K562 (cell line): ENCODE data around the gene RPS2. TPM values are rescaled to one million over a fixed set of nuclear protein-coding genes. Genes with fewer than 3 reads are reported as not detected.
A peak's percentile ranks its signal among the peaks of the same experiment; 100 is the strongest.

Source experiments
- ATF6 ChIP-seq: sonication (generic); formaldehyde crosslinking; IDR thresholded peaks from 2 replicates; pipeline ENCODE4 v1.4.0; 2020; ENCODE audit warnings: mild to moderate bottlenecking, missing genetic modification reagents
- BCOR ChIP-seq: fragments of 450-650 bp; IDR thresholded peaks from 2 replicates; pipeline ENCODE4 v1.6.1; 2016
- CTCFL ChIP-seq: IDR thresholded peaks from 2 replicates; pipeline ENCODE4 v1.6.1; 2011; ENCODE audit warnings: borderline replicate concordance, low read depth, mild to moderate bottlenecking, moderate library complexity, low read length; ENCODE audit not compliant: insufficient read depth, poor library complexity, severe bottlenecking
- ESRRA ChIP-seq: fragments of 450-650 bp; IDR thresholded peaks from 2 replicates; pipeline ENCODE4 v1.6.1; 2014; ENCODE audit warnings: low read depth, mild to moderate bottlenecking, moderate library complexity, borderline replicate concordance
- HSF4 ChIP-seq: fragments of 250-450 bp; sonication (Bioruptor Pico); IDR thresholded peaks from 2 replicates; pipeline ENCODE4 v2.1.2; 2022; ENCODE audit warnings: mild to moderate bottlenecking, moderate library complexity, borderline replicate concordance
- SMAD2 ChIP-seq: fragments of 150-350 bp; IDR thresholded peaks from 2 replicates; pipeline ENCODE4 v1.6.1; 2014; ENCODE audit warnings: low read depth, mild to moderate bottlenecking, low read length
- SP2 ChIP-seq: IDR thresholded peaks from 2 replicates; pipeline ENCODE4 v1.6.1; 2011; ENCODE audit warnings: mild to moderate bottlenecking, low read depth, low read length, moderate library complexity; ENCODE audit not compliant: poor library complexity, severe bottlenecking; ENCODE audit errors: extremely low read depth
- TAF9B ChIP-seq: fragments of 450-650 bp; IDR thresholded peaks from 2 replicates; pipeline ENCODE4 v1.6.1; 2018; ENCODE audit warnings: mild to moderate bottlenecking; ENCODE audit not compliant: partially characterized antibody
- TRIM25 ChIP-seq: fragments of 450-650 bp; IDR thresholded peaks from 2 replicates; pipeline ENCODE4 v1.7.0; 2016; ENCODE audit warnings: borderline replicate concordance
- TSC22D4 ChIP-seq: fragments of 450-650 bp; IDR thresholded peaks from 2 replicates; pipeline ENCODE4 v1.6.1; 2016; ENCODE audit warnings: missing genetic modification characterization, missing biosample characterization, control low read depth
- ZBTB1 ChIP-seq: sonication (generic); formaldehyde crosslinking; IDR thresholded peaks from 2 replicates; pipeline ENCODE4 v1.8.1; 2023; ENCODE audit warnings: missing genetic modification reagents, low read depth, mild to moderate bottlenecking, borderline replicate concordance
- ZNF583 ChIP-seq: fragments of 250-450 bp; sonication (Bioruptor Pico); IDR thresholded peaks from 2 replicates; pipeline ENCODE4 v1.4.0; 2020
- polyA plus RNA-seq, 8 experiments: library from polyadenylated mRNA; depleted of rRNA in 4 of 8; stranded (reverse) in 5 of 8; unstranded in 3 of 8; fragments of >200 nt; fragmentation: Nextera tagmentation in 2 of 8; fragmentation: Illumina TruSeq in 1 of 8; extraction: Ambion mirVana in 2 of 8; extraction: Trizol in 1 of 8; gene quantifications; 2 replicates each; pipeline versions ENCODE4 v1.2.1 to v1.2.3, GENCODE V29; 2011 to 2014; ENCODE audit warnings: inconsistent platforms in 1 of 8, missing spikeins in 1 of 8
- total RNA-seq, 7 experiments: library from RNA; depleted of rRNA in 6 of 7; stranded (reverse); fragments of >200 nt in 6 of 7; fragmentation: Illumina TruSeq in 2 of 7; extraction: Trizol in 2 of 7; gene quantifications; 2 replicates each; pipeline versions ENCODE4 v1.2.1 to v1.2.3, GENCODE V29; 2011 to 2021; ENCODE audit warnings: low replicate concordance in 1 of 7
- TF ChIP-seq, protein P1 (sequence below): fragments of 250-450 bp; sonication (Bioruptor Pico); IDR thresholded peaks from 2 replicates; pipeline ENCODE4 v1.5.0; 2020; ENCODE audit warnings: mild to moderate bottlenecking
- TF ChIP-seq, protein P2 (sequence below), 3 experiments: fragments of 200-800 bp in 1 of 3; fragments of 250-450 bp in 1 of 3; fragments of 450-650 bp in 1 of 3; sonication (Bioruptor Pico) in 1 of 3; sonication (Bioruptor generic) in 1 of 3; formaldehyde crosslinking in 1 of 3; IDR thresholded peaks; 2 replicates each; pipeline versions ENCODE4 v1.6.1 to v1.8.0; 2016 to 2022; ENCODE audit warnings: mild to moderate bottlenecking in 2 of 3, missing genetic modification characterization in 2 of 3, missing compliant biosample characterization in 1 of 3, moderate library complexity in 1 of 3

Gene RPS2
- total and polyA plus RNA-seq, 9 of the 15 experiments (the other 6 are each of a cell fraction or from before 2014, with no cell fraction given) = 834 to 4,794 (median 3,793) TPM

- no peak for TF ChIP-seq ATF6
- TF ChIP-seq SMAD2 = no peak
- no peak for TF ChIP-seq ZBTB1 (CRISPR knock-in tag)
- no peak for TF ChIP-seq HSF4 (CRISPR knock-in tag)
- TF ChIP-seq, protein P1, sequence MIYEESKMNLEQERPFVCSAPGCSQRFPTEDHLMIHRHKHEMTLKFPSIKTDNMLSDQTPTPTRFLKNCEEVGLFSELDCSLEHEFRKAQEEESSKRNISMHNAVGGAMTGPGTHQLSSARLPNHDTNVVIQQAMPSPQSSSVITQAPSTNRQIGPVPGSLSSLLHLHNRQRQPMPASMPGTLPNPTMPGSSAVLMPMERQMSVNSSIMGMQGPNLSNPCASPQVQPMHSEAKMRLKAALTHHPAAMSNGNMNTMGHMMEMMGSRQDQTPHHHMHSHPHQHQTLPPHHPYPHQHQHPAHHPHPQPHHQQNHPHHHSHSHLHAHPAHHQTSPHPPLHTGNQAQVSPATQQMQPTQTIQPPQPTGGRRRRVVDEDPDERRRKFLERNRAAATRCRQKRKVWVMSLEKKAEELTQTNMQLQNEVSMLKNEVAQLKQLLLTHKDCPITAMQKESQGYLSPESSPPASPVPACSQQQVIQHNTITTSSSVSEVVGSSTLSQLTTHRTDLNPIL (CRISPR knock-in tag) = no peak
- no peak for TF ChIP-seq TSC22D4
- TF ChIP-seq CTCFL = peak; percentile 100
- TF ChIP-seq SP2 = no peak
- TF ChIP-seq TRIM25 = no peak
- TF ChIP-seq ZNF583 (CRISPR knock-in tag) = no peak
- TF ChIP-seq, protein P2, sequence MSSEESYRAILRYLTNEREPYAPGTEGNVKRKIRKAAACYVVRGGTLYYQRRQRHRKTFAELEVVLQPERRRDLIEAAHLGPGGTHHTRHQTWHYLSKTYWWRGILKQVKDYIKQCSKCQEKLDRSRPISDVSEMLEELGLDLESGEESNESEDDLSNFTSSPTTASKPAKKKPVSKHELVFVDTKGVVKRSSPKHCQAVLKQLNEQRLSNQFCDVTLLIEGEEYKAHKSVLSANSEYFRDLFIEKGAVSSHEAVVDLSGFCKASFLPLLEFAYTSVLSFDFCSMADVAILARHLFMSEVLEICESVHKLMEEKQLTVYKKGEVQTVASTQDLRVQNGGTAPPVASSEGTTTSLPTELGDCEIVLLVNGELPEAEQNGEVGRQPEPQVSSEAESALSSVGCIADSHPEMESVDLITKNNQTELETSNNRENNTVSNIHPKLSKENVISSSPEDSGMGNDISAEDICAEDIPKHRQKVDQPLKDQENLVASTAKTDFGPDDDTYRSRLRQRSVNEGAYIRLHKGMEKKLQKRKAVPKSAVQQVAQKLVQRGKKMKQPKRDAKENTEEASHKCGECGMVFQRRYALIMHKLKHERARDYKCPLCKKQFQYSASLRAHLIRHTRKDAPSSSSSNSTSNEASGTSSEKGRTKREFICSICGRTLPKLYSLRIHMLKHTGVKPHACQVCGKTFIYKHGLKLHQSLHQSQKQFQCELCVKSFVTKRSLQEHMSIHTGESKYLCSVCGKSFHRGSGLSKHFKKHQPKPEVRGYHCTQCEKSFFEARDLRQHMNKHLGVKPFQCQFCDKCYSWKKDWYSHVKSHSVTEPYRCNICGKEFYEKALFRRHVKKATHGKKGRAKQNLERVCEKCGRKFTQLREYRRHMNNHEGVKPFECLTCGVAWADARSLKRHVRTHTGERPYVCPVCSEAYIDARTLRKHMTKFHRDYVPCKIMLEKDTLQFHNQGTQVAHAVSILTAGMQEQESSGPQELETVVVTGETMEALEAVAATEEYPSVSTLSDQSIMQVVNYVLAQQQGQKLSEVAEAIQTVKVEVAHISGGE (CRISPR knock-in tag; IDR thresholded peaks at IDR 0.05) = no peak
- TF ChIP-seq BCOR = no peak; the same call in 1 of the 2 replicates
- TF ChIP-seq TAF9B = no peak
- TF ChIP-seq ESRRA = peak; percentile 76; the same call in 1 of the 2 replicates
Measured at GRCh38 chr16:2003827-2004641, 39.4 kb upstream of the RPS2 start (continued).
